ENCODE results near the gene IL1B.

Gene IL1B

DNA sequence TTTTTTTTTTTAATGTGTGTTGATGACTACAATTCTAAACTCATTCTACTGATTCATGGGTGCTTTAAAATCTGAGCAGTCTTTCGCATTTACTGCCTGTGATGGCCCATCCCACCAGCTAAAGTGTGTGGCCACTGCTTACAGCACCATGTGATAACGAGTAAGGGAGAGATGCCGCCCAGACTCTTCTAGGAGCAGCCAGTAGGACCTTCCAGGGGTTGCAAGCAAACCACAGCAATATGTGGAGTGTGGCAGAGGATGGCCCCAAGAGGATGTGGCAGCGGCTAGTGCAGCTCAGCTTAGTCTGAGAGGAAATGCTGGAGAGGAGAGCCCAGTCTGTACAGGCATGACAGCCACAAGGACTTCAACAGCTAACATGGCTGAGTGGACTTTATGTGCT is 14.9 kb downstream of the IL1B start:
- no peaks in the 10 kb centered on the region for H3K4me1 ChIP-seq (ENCODE audit: control insufficient read depth in 1 of 2, insufficient read depth in 2 of 2, low read length in 2 of 2)
- H3K79me1 ChIP-seq (ENCODE audit: low read length): no peaks in the 10 kb centered on the region
- no peak overlapping the region for H3K14ac ChIP-seq (ENCODE audit: low read length)
- no peaks in the 10 kb centered on the region for H3K27me3 ChIP-seq (ENCODE audit: insufficient read depth, low read length)
- H3K4ac ChIP-seq (ENCODE audit: low read depth, low read length): no peak overlapping the region
- no peak overlapping the region for H3K27ac ChIP-seq (ENCODE audit: low read depth, low read length)
- no peaks in the 10 kb centered on the region for H3K79me2 ChIP-seq (ENCODE audit: control insufficient read depth, insufficient read depth, low read length, poor library complexity)
- H3K23ac ChIP-seq (ENCODE audit: low read length): no peak overlapping the region
- H3K4me2 ChIP-seq (ENCODE audit: low read length): no peak overlapping the region
- H2BK12ac ChIP-seq (ENCODE audit: low read length): no peak overlapping the region
- no CpG with 5 or more reads among the region's 4 CpGs for WGBS (ENCODE audit: extremely low coverage, insufficient coverage, insufficient read length)
- H3K36me3 ChIP-seq (ENCODE audit: control insufficient read depth in 1 of 2, insufficient read depth in 2 of 2, low read length in 2 of 2): no peaks in the 10 kb centered on the region
- peaks cover 2% of the 10 kb centered on the region for H3K9me3 ChIP-seq (ENCODE audit: insufficient read depth, low read depth, low read length)
- no peak overlapping the region for H2AK5ac ChIP-seq (ENCODE audit: low read length)
- no peak overlapping the region for H2BK5ac ChIP-seq (ENCODE audit: low read depth, low read length, poor library complexity)
- H3K4me3 ChIP-seq (ENCODE audit: low read depth, low read length): no peak overlapping the region
- H4K12ac ChIP-seq (ENCODE audit: low read depth, low read length): no peak overlapping the region
- no peak overlapping the region for H4K91ac ChIP-seq (ENCODE audit: low read depth, low read length)
- no peak overlapping the region for H3K18ac ChIP-seq (ENCODE audit: low read length)
- H2BK120ac ChIP-seq (ENCODE audit: insufficient read depth, low read length, poor library complexity): no peak overlapping the region
- H4K8ac ChIP-seq (ENCODE audit: low read depth, low read length): no peak overlapping the region
- no peak overlapping the region for H2AFZ ChIP-seq (ENCODE audit: insufficient read depth, low read length, poor library complexity)
- DNase-seq: no peak
- H3K9ac ChIP-seq (ENCODE audit: low read length): no peak overlapping the region

DNA sequence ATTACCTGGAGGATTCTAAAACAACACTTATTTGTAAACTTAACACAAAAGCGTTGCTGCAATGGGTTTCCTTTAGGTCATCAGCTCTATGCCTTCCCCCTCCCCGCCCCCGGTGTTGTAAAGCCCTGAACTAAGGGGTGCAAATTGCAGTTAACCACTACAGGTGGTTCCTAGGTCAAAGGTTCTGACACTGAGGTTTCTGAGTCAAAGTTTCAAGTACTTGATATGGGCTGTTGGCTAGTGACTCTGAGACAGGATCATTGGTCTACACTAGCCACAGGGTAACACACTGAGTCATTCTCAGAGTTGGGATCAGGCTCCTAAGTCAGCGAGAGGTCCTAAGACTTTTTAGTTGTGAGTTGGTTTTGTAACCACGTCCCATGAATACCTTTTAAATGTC is 15.4 kb downstream of the IL1B start:
- Histone ChIP-seq H3K14ac (ENCODE audit: low read length) (no peak overlapping the region), H3K4me3 (ENCODE audit: low read depth, low read length) (no peak overlapping the region), H2BK120ac (ENCODE audit: insufficient read depth, low read length, poor library complexity) (no peak overlapping the region), H3K9ac (ENCODE audit: low read length) (no peak overlapping the region), H2AFZ (ENCODE audit: insufficient read depth, low read length, poor library complexity) (no peak overlapping the region), H3K9me3 (ENCODE audit: insufficient read depth, low read depth, low read length) (peaks cover 2% of the 10 kb centered on the region), H3K79me1 (ENCODE audit: low read length) (no peaks in the 10 kb centered on the region), H3K4me1 (ENCODE audit: control insufficient read depth in 1 of 2, insufficient read depth in 2 of 2, low read length in 2 of 2) (no peaks in the 10 kb centered on the region), H2BK5ac (ENCODE audit: low read depth, low read length, poor library complexity) (no peak overlapping the region), H3K18ac (ENCODE audit: low read length) (no peak overlapping the region), H2AK5ac (ENCODE audit: low read length) (no peak overlapping the region), H3K79me2 (ENCODE audit: control insufficient read depth, insufficient read depth, low read length, poor library complexity) (no peaks in the 10 kb centered on the region), H3K27me3 (ENCODE audit: insufficient read depth, low read length) (no peaks in the 10 kb centered on the region), H4K91ac (ENCODE audit: low read depth, low read length) (no peak overlapping the region), H3K27ac (ENCODE audit: low read depth, low read length) (no peak overlapping the region), H4K12ac (ENCODE audit: low read depth, low read length) (no peak overlapping the region), H3K36me3 (ENCODE audit: control insufficient read depth in 1 of 2, insufficient read depth in 2 of 2, low read length in 2 of 2) (no peaks in the 10 kb centered on the region), H4K8ac (ENCODE audit: low read depth, low read length) (no peak overlapping the region), H3K23ac (ENCODE audit: low read length) (no peak overlapping the region), H3K4ac (ENCODE audit: low read depth, low read length) (no peak overlapping the region), H2BK12ac (ENCODE audit: low read length) (no peak overlapping the region), H3K4me2 (ENCODE audit: low read length) (no peak overlapping the region)
- no peak for DNase-seq
- WGBS (ENCODE audit: extremely low coverage, insufficient coverage, insufficient read length): no CpG with 5 or more reads among the region's 5 CpGs

DNA sequence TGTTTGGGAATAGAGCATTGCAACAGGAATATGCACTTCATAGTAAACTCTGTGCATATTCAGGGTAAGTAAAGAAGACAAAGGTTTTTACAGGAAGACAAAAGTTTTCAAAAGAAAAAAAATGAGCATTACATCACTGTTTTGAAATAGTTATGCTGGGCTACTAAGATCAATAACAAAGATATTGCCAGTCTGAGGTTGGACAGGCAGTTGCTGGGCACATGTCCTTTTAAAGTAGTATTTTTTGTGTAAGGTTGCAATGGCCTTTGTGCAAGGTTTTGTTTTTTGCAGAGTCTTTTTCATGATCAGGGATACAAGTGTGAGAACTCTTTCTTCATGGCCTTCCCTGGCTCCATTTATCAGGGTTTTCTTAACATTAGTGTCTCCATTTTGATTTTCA is 16.2 kb downstream of the IL1B start:
- Histone ChIP-seq H3K23ac (ENCODE audit: low read length) (no peak overlapping the region), H3K79me2 (ENCODE audit: control insufficient read depth, insufficient read depth, low read length, poor library complexity) (no peaks in the 10 kb centered on the region), H3K79me1 (ENCODE audit: low read length) (no peaks in the 10 kb centered on the region), H4K8ac (ENCODE audit: low read depth, low read length) (no peak overlapping the region), H3K36me3 (ENCODE audit: control insufficient read depth in 1 of 2, insufficient read depth in 2 of 2, low read length in 2 of 2) (no peaks in the 10 kb centered on the region), H3K4me1 (ENCODE audit: control insufficient read depth in 1 of 2, insufficient read depth in 2 of 2, low read length in 2 of 2) (no peaks in the 10 kb centered on the region), H3K18ac (ENCODE audit: low read length) (no peak overlapping the region), H3K14ac (ENCODE audit: low read length) (no peak overlapping the region), H3K9me3 (ENCODE audit: insufficient read depth, low read depth, low read length) (peaks cover 2% of the 10 kb centered on the region), H4K91ac (ENCODE audit: low read depth, low read length) (no peak overlapping the region), H3K4ac (ENCODE audit: low read depth, low read length) (no peak overlapping the region), H2BK120ac (ENCODE audit: insufficient read depth, low read length, poor library complexity) (no peak overlapping the region), H2BK12ac (ENCODE audit: low read length) (no peak overlapping the region), H3K27ac (ENCODE audit: low read depth, low read length) (no peak overlapping the region), H3K4me3 (ENCODE audit: low read depth, low read length) (no peak overlapping the region), H3K27me3 (ENCODE audit: insufficient read depth, low read length) (no peaks in the 10 kb centered on the region), H2AFZ (ENCODE audit: insufficient read depth, low read length, poor library complexity) (no peak overlapping the region), H3K9ac (ENCODE audit: low read length) (no peak overlapping the region), H4K12ac (ENCODE audit: low read depth, low read length) (no peak overlapping the region), H2AK5ac (ENCODE audit: low read length) (no peak overlapping the region), H2BK5ac (ENCODE audit: low read depth, low read length, poor library complexity) (no peak overlapping the region), H3K4me2 (ENCODE audit: low read length) (no peak overlapping the region)
- no peak for DNase-seq

DNA sequence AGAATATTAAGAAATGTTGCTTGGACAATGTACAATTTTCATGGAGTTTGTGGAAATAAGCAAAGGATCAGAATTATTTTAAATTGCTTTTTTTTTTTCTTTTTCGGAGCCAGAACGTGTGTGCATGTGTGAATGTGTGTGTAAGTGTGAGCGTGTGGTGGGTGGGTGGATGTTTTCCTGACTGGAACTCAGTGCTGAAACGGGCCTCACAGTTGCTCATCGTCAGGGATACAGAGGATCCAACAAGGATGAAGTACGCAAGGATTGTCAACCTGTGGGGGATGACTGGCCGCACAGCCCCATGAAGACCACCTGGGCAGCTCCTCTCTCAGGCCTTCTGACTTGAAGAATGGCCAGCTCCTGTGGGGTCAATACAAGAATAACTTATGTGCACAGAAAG is 17.5 kb downstream of the IL1B start:
- H3K79me1 ChIP-seq (ENCODE audit: low read length): no peaks in the 10 kb centered on the region
- no peak overlapping the region for H4K8ac ChIP-seq (ENCODE audit: low read depth, low read length)
- H3K14ac ChIP-seq (ENCODE audit: low read length): no peak overlapping the region
- no peak overlapping the region for H2AFZ ChIP-seq (ENCODE audit: insufficient read depth, low read length, poor library complexity)
- no peak overlapping the region for H2BK120ac ChIP-seq (ENCODE audit: insufficient read depth, low read length, poor library complexity)
- no peak overlapping the region for H2AK5ac ChIP-seq (ENCODE audit: low read length)
- H3K18ac ChIP-seq (ENCODE audit: low read length): no peak overlapping the region
- H3K4me1 ChIP-seq (ENCODE audit: control insufficient read depth in 1 of 2, insufficient read depth in 2 of 2, low read length in 2 of 2): peaks cover 2% of the 10 kb centered on the region in 2 experiments
- H3K79me2 ChIP-seq (ENCODE audit: control insufficient read depth, insufficient read depth, low read length, poor library complexity): no peaks in the 10 kb centered on the region
- H2BK5ac ChIP-seq (ENCODE audit: low read depth, low read length, poor library complexity): no peak overlapping the region
- H4K91ac ChIP-seq (ENCODE audit: low read depth, low read length): no peak overlapping the region
- no peaks in the 10 kb centered on the region for H3K27me3 ChIP-seq (ENCODE audit: insufficient read depth, low read length)
- no peak overlapping the region for H3K4me3 ChIP-seq (ENCODE audit: low read depth, low read length)
- no peak overlapping the region for H3K9ac ChIP-seq (ENCODE audit: low read length)
- no peak overlapping the region for H4K12ac ChIP-seq (ENCODE audit: low read depth, low read length)
- DNase-seq: no peak
- H2BK12ac ChIP-seq (ENCODE audit: low read length): no peak overlapping the region
- no peak overlapping the region for H3K4me2 ChIP-seq (ENCODE audit: low read length)
- H3K23ac ChIP-seq (ENCODE audit: low read length): no peak overlapping the region
- H3K36me3 ChIP-seq (ENCODE audit: control insufficient read depth in 1 of 2, insufficient read depth in 2 of 2, low read length in 2 of 2): no peaks in the 10 kb centered on the region
- WGBS (ENCODE audit: extremely low coverage, insufficient coverage, insufficient read length): no CpG with 5 or more reads among the region's 7 CpGs
- no peaks in the 10 kb centered on the region for H3K9me3 ChIP-seq (ENCODE audit: insufficient read depth, low read depth, low read length)
- H3K4ac ChIP-seq (ENCODE audit: low read depth, low read length): no peak overlapping the region
- H3K27ac ChIP-seq (ENCODE audit: low read depth, low read length): no peak overlapping the region

Data from trophoblast cell (in vitro differentiated cells and primary cell).